Keratinocyte (primary cell): ENCODE measurements around the gene ANKS1B. TPM values are rescaled to one million over a fixed set of nuclear protein-coding genes. Genes with fewer than 3 reads are reported as not detected.

Experiments
- DNase-seq: peaks from one replicate; pipeline ENCODE4 v3.0.0-alpha.2; 2011; ENCODE audit warnings: low read depth, missing footprints, low spot score
- FAIRE-seq: peaks from 2 replicates; lab custom pipeline; 2011; peaks lifted over from hg19 to GRCh38; lab: Jason Lieb, UNC
- H2AFZ ChIP-seq: 2 replicates; pipeline ENCODE4 v1.6.0; 2012; ENCODE audit warnings: low read length, control low read depth, inconsistent platforms; ENCODE audit not compliant: control insufficient read depth
- H3K27ac ChIP-seq: 2 replicates; pipeline ENCODE4 v1.5.1; 2011; ENCODE audit warnings: low read length; ENCODE audit not compliant: control insufficient read depth, insufficient read depth
- H3K27me3 ChIP-seq: 3 replicates; pipeline ENCODE4 v1.6.0; 2011; ENCODE audit warnings: low read length; ENCODE audit not compliant: control insufficient read depth, insufficient read depth; ENCODE audit errors: extremely low read depth
- H3K36me3 ChIP-seq, 2 experiments: 2 replicates in 1 of 2; 3 replicates in 1 of 2; pipeline ENCODE4 v1.5.1; 2011; ENCODE audit warnings: low read length in 2 of 2, mild to moderate bottlenecking in 1 of 2; ENCODE audit not compliant: control insufficient read depth in 2 of 2, insufficient read depth in 2 of 2; ENCODE audit errors: extremely low read depth in 1 of 2
- H3K4me1 ChIP-seq: 3 replicates; pipeline ENCODE4 v1.5.1; 2011; ENCODE audit warnings: low read length; ENCODE audit not compliant: control insufficient read depth, insufficient read depth; ENCODE audit errors: extremely low read depth
- H3K4me2 ChIP-seq: 3 replicates; pipeline ENCODE4 v1.6.0; 2011; ENCODE audit warnings: low read depth, low read length; ENCODE audit not compliant: control insufficient read depth, insufficient read depth; ENCODE audit errors: extremely low read depth
- H3K4me3 ChIP-seq, 3 experiments: fragments of 200-600 bp in 1 of 3; sonication (generic) in 1 of 3; 2 replicates in 2 of 3; 3 replicates in 1 of 3; pipeline ENCODE4 v1.5.1; 2011 to 2016; ENCODE audit warnings: low read length in 3 of 3, mild to moderate bottlenecking in 3 of 3, control low read depth in 2 of 3, inconsistent platforms in 1 of 3, low read depth in 1 of 3, mixed read lengths in 1 of 3, mixed run types in 1 of 3, moderate library complexity in 1 of 3; ENCODE audit not compliant: control insufficient read depth in 2 of 3, insufficient read depth in 2 of 3; ENCODE audit errors: extremely low read depth in 1 of 3
- H3K79me2 ChIP-seq: 2 replicates; pipeline ENCODE4 v1.6.0; 2012; ENCODE audit warnings: low read length; ENCODE audit not compliant: control insufficient read depth, insufficient read depth
- H3K9ac ChIP-seq: 3 replicates; pipeline ENCODE4 v1.6.0; 2011; ENCODE audit warnings: low read length; ENCODE audit not compliant: control insufficient read depth, insufficient read depth; ENCODE audit errors: extremely low read depth
- H3K9me1 ChIP-seq: 3 replicates; pipeline ENCODE4 v1.6.0; 2011; ENCODE audit warnings: low read length; ENCODE audit not compliant: control insufficient read depth, insufficient read depth; ENCODE audit errors: extremely low read depth
- H3K9me3 ChIP-seq: 2 replicates; pipeline ENCODE4 v1.5.1; 2012; ENCODE audit warnings: low read depth, low read length; ENCODE audit not compliant: control insufficient read depth
- H4K20me1 ChIP-seq: 3 replicates; pipeline ENCODE4 v1.6.0; 2011; ENCODE audit warnings: low read length; ENCODE audit not compliant: control insufficient read depth, insufficient read depth; ENCODE audit errors: extremely low read depth
- CTCF ChIP-seq, 3 experiments: IDR thresholded peaks in 1 of 3; conservative IDR thresholded peaks in 1 of 3; optimal IDR thresholded peaks in 1 of 3; 2 replicates in 2 of 3; 3 replicates in 1 of 3; pipeline versions ENCODE3 to v1.5.1; 2011; ENCODE audit warnings: low read length in 3 of 3, mild to moderate bottlenecking in 3 of 3, moderate library complexity in 2 of 3, control low read depth in 1 of 3, inconsistent platforms in 1 of 3; ENCODE audit not compliant: insufficient read depth in 2 of 3; ENCODE audit errors: extremely low read depth in 1 of 3
- EZH2 ChIP-seq: IDR thresholded peaks from one replicate; pipeline ENCODE4 v1.6.1; 2012; ENCODE audit warnings: inconsistent platforms, mild to moderate bottlenecking, low read length, moderate library complexity
- dilution Hi-C: fragments of 300-500 bp; cut with MboI; formaldehyde crosslinking; loops from one replicate; pipeline ENCODE4 v1.7.0; 2020; ENCODE audit warnings: low sequenced_read_pairs; ENCODE audit not compliant: extremely low pct_ligation_motif_present
- polyA plus RNA-seq, 5 experiments: library from polyadenylated mRNA; depleted of rRNA in 3 of 5; stranded (reverse) in 3 of 5; stranded (forward) in 1 of 5; unstranded in 1 of 5; fragments of >200 nt; gene quantifications; 1 replicate in 1 of 5; 2 replicates in 3 of 5; 3 replicates in 1 of 5; pipeline versions ENCODE4 v1.2.1 to v1.2.3, GENCODE V29; 2011 to 2012; ENCODE audit warnings: missing spikeins in 2 of 5, low read depth in 1 of 5, low replicate concordance in 1 of 5

The ANKS1B gene
- polyA plus RNA-seq, 1 donor (not counting 4 experiments of a cell fraction or from before 2014, with no cell fraction given): not detected

GRCh38 chr12:99147130-99147529 is 837.6 kb downstream of the ANKS1B start:
- DNase-seq (no peak), FAIRE-seq (no peak)
- Histone ChIP-seq H3K4me2 (no peak overlapping the region), H3K9ac (no peak overlapping the region), H3K4me1 (no peaks in the 10 kb centered on the region), H3K9me3 (no peaks in the 10 kb centered on the region), H2AFZ (no peak overlapping the region), H3K4me3 (no peak overlapping the region), H3K27me3 (no peaks in the 10 kb centered on the region), H3K79me2 (no peaks in the 10 kb centered on the region), H3K27ac (no peak overlapping the region), H4K20me1 (no peaks in the 10 kb centered on the region), H3K9me1 (no peaks in the 10 kb centered on the region), H3K36me3 (no peaks in the 10 kb centered on the region)
- dilution Hi-C loops: no loop called here
- no peak for TF ChIP-seq EZH2
- no peak for TF ChIP-seq CTCF (optimal IDR thresholded peaks at IDR 0.05 in 1 of 3, IDR thresholded peaks at IDR 0.05 in 1 of 3, conservative IDR thresholded peaks at IDR 0.05 in 1 of 3; ENCODE audit: extremely low read depth in 1 of 3, insufficient read depth in 2 of 3, low read length in 3 of 3)

DNA sequence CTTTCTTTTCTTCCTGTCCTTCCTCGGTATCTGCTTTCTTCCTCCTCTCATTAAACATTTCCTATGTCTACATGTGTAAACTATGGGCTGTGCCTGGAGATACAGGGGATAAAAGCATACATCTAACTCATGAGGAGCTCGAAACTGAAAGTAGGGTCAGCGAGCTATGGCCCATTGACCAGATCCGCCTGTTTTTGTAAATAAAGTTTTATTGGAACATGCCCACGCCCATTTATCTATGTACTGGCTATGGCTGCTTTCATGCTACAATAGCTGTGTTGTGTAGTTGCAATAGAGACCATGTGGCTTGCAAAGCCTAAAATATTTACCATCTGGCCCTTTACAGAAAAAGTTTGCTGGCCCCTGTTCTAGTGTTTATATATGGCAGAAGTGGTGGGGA is 838.0 kb downstream of the ANKS1B start:
- DNase-seq (no peak), FAIRE-seq (no peak)
- H3K4me3 ChIP-seq: no peak overlapping the region
- no peak overlapping the region for H3K4me2 ChIP-seq
- H3K27me3 ChIP-seq: no peaks in the 10 kb centered on the region
- dilution Hi-C loops: no loop called here
- TF ChIP-seq EZH2 (no peak), CTCF (optimal IDR thresholded peaks at IDR 0.05 in 1 of 3, IDR thresholded peaks at IDR 0.05 in 1 of 3, conservative IDR thresholded peaks at IDR 0.05 in 1 of 3; ENCODE audit: extremely low read depth in 1 of 3, insufficient read depth in 2 of 3, low read length in 3 of 3) (no peak)
- no peak overlapping the region for H3K27ac ChIP-seq
- no peaks in the 10 kb centered on the region for H3K79me2 ChIP-seq
- H3K9me1 ChIP-seq: no peaks in the 10 kb centered on the region
- no peak overlapping the region for H3K9ac ChIP-seq
- no peaks in the 10 kb centered on the region for H4K20me1 ChIP-seq
- no peaks in the 10 kb centered on the region for H3K4me1 ChIP-seq
- no peaks in the 10 kb centered on the region for H3K36me3 ChIP-seq
- H3K9me3 ChIP-seq: no peaks in the 10 kb centered on the region
- H2AFZ ChIP-seq: no peak overlapping the region
